Measurements from ENCODE around the gene WDR33.

- TF ChIP-seq CTCF (IDR thresholded peaks at IDR 0.05): no peak
- TF ChIP-seq POLR2A (IDR thresholded peaks at IDR 0.05): no peak
Observed at GRCh38 chr2:127783101-127783500, 27.9 kb downstream of the WDR33 start.
